HUES64 (cell line): ENCODE data around the gene ACSF3.
"Not testable (repeated sequence)": the region's sequence is repeated elsewhere in the genome, so short reads cannot be mapped to it uniquely, and the experiment has no call there.

ENCODE experiments used
- H3K27ac ChIP-seq: 2 replicates; pipeline ENCODE4 v1.7.0; 2013; ENCODE audit warnings: low read depth, low read length, inconsistent platforms
- H3K27me3 ChIP-seq: 2 replicates; pipeline ENCODE4 v1.6.1; 2013; ENCODE audit warnings: mild to moderate bottlenecking, low read length; ENCODE audit not compliant: insufficient read depth
- H3K36me3 ChIP-seq: 2 replicates; pipeline ENCODE4 v1.6.1; 2013; ENCODE audit warnings: mild to moderate bottlenecking, low read length; ENCODE audit not compliant: insufficient read depth
- H3K4me1 ChIP-seq: 2 replicates; pipeline ENCODE4 v1.6.1; 2013; ENCODE audit warnings: mild to moderate bottlenecking, low read length, moderate library complexity; ENCODE audit not compliant: insufficient read depth
- H3K4me3 ChIP-seq: 2 replicates; pipeline ENCODE4 v1.5.1; 2013; ENCODE audit warnings: mild to moderate bottlenecking, low read length, moderate library complexity
- H3K9ac ChIP-seq: 2 replicates; pipeline ENCODE4 v1.6.1; 2013; ENCODE audit warnings: mild to moderate bottlenecking, low read depth, low read length
- H3K9me3 ChIP-seq: 2 replicates; pipeline ENCODE4 v1.6.1; 2013; ENCODE audit warnings: low read depth, low read length; ENCODE audit not compliant: insufficient read depth
- WGBS: fragments of 150-250, 120-280 bp; methylation state at CpG from one replicate; pipeline ENCODE4 v1.1.7; 2013; ENCODE audit warnings: missing lambda C conversion rate; 5-methylcytosine and 5-hydroxymethylcytosine counted together

Gene ACSF3

DNA sequence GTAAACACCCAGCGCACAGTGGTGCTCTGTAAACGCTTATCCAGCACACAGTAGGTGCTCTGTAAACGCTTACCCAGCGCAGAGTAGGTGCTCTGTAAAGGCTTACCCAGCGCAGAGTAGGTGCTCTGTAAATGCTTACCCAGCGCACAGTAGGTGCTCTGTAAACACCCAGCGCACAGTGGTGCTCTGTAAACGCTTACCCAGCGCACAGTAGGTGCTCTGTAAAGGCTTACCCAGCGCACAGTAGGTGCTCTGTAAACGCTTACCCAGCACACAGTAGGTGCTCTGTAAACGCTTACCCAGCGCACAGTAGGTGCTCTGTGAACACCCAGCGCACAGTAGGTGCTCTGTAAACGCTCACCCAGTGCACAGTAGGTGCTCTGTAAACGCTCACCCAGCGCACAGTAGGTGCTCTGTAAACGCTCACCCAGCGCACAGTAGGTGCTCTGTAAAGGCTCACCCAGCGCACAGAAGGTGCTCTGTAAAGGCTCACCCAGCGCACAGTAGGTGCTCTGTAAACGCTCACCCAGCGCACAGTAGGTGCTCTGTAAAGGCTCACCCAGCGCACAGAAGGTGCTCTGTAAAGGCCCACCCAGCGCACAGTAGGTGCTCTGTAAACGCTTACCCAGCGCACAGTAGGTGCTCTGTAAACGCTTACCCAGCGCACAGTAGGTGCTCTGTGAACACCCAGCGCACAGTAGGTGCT, 92.4 kb downstream of the ACSF3 start:
- not testable (repeated sequence) for H3K9me3 ChIP-seq, H3K9ac ChIP-seq, H3K36me3 ChIP-seq, H3K4me1 ChIP-seq, H3K27ac ChIP-seq, H3K4me3 ChIP-seq, H3K27me3 ChIP-seq
- WGBS: 93% methylated on average over 30 of the region's 30 CpGs

DNA sequence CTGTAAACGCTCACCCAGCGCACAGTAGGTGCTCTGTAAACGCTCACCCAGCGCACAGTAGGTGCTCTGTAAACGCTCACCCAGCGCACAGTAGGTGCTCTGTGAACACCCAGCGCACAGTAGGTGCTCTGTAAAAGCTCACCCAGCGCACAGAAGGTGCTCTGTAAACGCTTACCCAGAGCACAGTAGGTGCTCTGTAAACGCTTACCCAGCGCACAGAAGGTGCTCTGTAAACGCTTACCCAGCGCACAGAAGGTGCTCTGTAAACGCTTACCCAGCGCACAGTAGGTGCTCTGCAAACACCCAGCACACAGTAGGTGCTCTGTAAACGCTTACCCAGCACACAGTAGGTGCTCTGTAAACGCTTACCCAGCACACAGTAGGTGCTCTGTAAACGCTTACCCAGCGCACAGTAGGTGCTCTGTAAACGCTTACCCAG, 93.0 kb downstream of the ACSF3 start:
- 90% methylated on average over 20 of the region's 20 CpGs for WGBS
- not testable (repeated sequence) for H3K4me1 ChIP-seq

DNA sequence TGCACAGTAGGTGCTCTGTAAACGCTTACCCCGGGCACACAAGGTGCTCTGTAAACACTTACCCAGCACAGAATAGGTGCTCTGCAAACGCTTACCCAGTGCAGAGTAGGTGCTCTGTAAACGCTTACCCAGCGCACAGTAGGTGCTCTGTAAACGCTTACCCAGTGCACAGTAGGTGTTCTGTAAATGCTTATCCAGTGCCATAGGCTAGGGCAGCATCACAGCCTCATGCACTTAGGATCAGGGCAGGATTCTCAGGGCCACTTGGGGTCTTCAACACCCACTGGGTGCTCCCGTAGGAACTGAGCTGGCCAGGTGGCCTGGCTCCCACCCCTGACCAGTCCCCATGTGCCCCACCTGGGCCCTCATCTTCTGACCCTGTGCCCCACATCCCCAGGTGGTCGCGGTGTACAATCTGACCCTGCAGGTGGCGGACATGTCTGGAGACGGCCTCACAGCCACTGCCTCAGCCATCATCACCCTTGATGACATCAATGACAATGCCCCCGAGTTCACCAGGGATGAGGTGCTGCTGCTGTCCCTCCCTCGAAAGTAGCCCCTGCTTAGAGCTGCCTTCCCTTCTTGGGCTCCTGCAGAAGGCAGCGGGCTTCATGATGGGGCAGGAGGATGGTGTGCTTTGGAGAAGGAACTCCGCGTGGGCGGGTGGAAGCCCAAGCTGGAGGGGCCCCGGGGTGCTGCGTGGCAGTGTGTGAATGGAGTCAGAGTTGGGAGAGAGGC, 93.5 kb downstream of the ACSF3 start:
- H3K27ac ChIP-seq: no peak overlapping the region
- H3K9ac ChIP-seq: no peak overlapping the region
- no peaks in the 10 kb centered on the region for H3K36me3 ChIP-seq
- H3K27me3 ChIP-seq: peaks cover 14% of the 10 kb centered on the region
- 78% methylated on average over 19 of the region's 19 CpGs for WGBS
- H3K4me1 ChIP-seq: no peaks in the 10 kb centered on the region
- H3K4me3 ChIP-seq: no peak overlapping the region
- H3K9me3 ChIP-seq: no peaks in the 10 kb centered on the region

More for the DNA sequence above, 93.0 kb downstream of the ACSF3 start:
- not testable (repeated sequence) for H3K4me3 ChIP-seq, H3K27ac ChIP-seq, H3K36me3 ChIP-seq, H3K9ac ChIP-seq, H3K9me3 ChIP-seq
- H3K27me3 ChIP-seq: peaks cover 11% of the 10 kb centered on the region

DNA sequence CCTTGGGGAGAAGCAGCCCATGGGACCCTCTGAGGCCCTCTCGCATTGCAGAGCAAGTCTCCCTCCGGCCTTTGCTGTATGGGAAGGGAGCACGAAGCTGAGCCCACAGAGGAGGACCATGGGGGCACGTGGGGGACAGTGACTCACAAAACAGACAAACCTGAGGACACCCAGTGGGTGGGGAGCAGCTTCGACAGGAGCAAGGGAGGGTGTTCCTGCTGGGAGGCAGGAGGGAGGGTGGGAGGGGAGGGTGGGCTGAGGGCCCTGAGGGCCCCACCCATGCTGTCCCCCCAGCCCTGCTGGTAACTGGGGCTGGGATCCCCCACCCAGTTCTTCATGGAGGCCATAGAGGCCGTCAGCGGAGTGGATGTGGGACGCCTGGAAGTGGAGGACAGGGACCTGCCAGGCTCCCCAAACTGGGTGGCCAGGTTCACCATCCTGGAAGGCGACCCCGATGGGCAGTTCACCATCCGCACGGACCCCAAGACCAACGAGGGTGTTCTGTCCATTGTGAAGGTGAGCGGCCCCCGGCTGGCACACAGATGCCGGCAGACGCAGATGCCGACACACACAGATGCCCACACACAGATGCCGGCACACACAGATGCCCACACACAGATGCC, 94.2 kb downstream of the ACSF3 start:
- Histone ChIP-seq H3K27ac (no peak overlapping the region), H3K9me3 (no peaks in the 10 kb centered on the region), H3K4me1 (no peaks in the 10 kb centered on the region), H3K27me3 (peaks cover 16% of the 10 kb centered on the region), H3K4me3 (no peak overlapping the region), H3K36me3 (no peaks in the 10 kb centered on the region), H3K9ac (no peak overlapping the region)
- 71% methylated on average over 19 of the region's 19 CpGs for WGBS

DNA sequence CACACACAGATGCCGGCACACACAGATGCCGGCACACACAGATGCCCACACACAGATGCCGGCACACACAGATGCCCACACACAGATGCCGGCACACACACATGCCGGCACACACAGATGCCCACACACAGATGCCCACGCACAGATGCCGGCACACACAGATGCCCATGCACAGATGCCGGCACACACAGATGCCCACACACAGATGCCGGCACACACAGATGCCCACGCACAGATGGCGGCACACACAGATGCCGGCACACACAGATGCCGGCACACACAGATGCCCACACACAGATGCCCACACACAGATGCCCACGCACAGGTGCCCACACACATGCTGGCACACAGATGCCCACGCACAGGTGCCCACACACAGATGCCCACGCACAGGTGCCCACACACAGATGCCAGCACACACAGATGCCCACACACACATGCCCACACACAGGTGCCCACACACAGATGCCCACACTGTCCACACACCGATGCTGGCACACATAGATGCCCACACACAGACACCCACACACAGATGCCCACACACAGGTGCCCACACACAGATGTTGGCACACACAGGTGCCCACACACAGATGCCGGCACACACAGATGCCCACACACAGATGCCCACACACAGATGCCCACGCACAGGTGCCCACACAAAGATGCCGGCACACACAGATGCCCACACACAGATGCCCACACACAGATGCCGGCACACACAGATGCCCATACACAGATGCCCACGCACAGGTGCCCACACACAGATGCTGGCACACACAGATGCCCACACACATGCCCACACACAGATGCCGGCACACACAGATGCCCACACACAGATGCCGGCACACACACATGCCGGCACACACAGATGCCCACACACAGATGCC, 95.1 kb downstream of the ACSF3 start:
- H3K9ac ChIP-seq, H3K9me3 ChIP-seq, H3K4me3 ChIP-seq, H3K4me1 ChIP-seq, H3K36me3 ChIP-seq, H3K27ac ChIP-seq: not testable (repeated sequence)
- peaks cover 18% of the 10 kb centered on the region for H3K27me3 ChIP-seq
- 93% methylated on average over 25 of the region's 25 CpGs for WGBS

DNA sequence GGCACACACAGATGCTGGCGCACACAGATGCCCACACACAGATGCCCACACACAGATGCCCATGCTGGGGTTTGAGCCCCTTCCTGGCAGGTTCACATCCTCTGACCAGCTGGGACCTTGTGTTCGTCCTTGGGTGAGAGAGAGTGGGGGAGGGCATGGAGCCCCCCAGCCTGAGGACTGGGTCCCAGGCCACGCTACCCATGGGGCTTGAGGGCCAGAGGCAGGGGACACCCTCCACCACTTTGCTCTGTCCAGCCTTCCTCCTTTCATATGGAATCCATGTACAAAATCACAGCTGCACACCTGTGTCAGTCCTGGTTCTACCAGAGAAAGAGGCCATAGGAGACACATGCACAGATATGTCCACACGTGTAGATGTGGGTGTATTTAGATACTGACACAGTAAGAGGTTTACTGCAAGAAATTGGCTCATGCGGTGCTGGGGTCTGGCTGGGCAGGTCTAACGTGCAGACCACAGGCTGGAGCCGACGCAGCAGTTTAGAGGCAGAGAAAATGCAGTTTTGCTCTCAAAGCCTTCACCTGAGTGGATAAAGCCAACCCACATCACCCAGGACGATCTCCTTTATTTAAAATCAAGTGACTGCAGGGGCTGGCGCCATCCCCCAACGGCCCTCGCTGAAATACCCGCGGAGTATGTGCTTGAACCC, 95.8 kb downstream of the ACSF3 start:
- Histone ChIP-seq H3K4me1 (no peaks in the 10 kb centered on the region), H3K9me3 (no peaks in the 10 kb centered on the region), H3K27ac (no peak overlapping the region), H3K9ac (no peak overlapping the region), H3K36me3 (no peaks in the 10 kb centered on the region), H3K27me3 (peaks cover 22% of the 10 kb centered on the region), H3K4me3 (no peak overlapping the region)
- WGBS: 73% methylated on average over 14 of the region's 14 CpGs

DNA sequence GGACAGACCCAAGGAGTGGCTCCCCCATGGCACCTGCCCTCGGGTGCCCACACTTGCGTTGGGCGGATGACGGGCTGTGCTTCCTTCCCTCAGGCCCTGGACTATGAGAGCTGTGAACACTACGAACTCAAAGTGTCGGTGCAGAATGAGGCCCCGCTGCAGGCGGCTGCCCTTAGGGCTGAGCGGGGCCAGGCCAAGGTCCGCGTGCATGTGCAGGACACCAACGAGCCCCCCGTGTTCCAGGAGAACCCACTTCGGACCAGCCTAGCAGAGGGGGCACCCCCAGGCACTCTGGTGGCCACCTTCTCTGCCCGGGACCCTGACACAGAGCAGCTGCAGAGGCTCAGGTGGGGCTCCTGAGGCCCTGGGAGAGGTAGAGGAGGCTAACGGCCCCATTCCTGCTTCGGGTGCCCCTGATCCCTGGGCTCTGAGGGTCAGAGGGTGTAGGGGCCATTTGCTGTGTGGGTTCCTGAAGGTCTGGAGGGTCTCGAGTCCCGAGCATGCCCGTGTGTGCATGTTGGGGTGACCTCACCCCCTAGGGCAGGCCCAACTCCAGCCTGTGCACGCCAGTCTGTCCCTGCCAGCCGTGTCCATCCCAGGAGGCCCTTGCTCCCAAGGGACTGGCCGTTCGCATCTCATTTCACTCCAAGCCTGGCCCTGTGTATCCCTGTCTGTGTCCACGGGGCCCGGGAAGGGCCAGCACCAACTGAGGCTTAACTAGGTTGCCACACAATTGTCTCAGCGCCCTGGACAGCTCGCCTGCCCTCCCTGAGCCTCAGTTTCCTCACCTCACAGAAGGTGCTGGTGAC, 96.7 kb downstream of the ACSF3 start:
- H3K27me3 ChIP-seq: peaks cover 22% of the 10 kb centered on the region
- H3K36me3 ChIP-seq: no peaks in the 10 kb centered on the region
- no peak overlapping the region for H3K27ac ChIP-seq
- WGBS: 86% methylated on average over 28 of the region's 28 CpGs
- H3K9ac ChIP-seq: no peak overlapping the region
- no peaks in the 10 kb centered on the region for H3K4me1 ChIP-seq
- no peaks in the 10 kb centered on the region for H3K9me3 ChIP-seq
- no peak overlapping the region for H3K4me3 ChIP-seq

DNA sequence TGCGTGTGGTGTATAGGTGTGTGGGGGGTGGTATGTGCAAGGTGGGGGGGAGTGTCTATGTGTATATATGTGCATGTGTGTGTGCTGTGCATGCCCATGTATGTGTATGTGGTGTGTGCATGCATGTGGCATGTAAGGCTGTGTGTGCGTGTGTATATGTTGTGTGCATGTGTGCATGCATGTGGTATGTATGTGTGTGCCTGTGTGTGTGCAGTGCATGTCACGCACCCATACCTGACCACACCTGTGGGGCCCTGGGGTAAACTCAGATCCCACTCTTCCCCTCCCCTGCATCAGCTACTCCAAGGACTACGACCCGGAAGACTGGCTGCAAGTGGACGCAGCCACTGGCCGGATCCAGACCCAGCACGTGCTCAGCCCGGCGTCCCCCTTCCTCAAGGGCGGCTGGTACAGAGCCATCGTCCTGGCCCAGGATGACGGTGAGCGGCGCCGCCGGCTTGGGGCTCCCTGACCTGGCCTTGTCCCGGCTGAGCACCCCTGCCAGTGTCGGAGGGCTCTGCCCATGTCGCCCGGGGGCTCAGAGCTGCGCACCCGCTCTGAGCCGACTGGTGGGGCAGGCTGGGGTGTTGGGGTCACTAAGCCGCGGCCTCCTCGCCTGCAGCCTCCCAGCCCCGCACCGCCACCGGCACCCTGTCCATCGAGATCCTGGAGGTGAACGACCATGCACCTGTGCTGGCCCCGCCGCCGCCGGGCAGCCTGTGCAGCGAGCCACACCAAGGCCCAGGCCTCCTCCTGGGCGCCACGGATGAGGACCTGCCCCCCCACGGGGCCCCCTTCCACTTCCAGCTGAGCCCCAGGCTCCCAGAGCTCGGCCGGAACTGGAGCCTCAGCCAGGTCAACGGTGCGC, 97.6 kb downstream of the ACSF3 start:
- Histone ChIP-seq H3K36me3 (no peaks in the 10 kb centered on the region), H3K4me1 (no peaks in the 10 kb centered on the region), H3K27ac (no peak overlapping the region), H3K27me3 (peaks cover 22% of the 10 kb centered on the region), H3K9ac (no peak overlapping the region), H3K4me3 (no peak overlapping the region), H3K9me3 (no peaks in the 10 kb centered on the region)
- WGBS: 79% methylated on average over 42 of the region's 44 CpGs

DNA sequence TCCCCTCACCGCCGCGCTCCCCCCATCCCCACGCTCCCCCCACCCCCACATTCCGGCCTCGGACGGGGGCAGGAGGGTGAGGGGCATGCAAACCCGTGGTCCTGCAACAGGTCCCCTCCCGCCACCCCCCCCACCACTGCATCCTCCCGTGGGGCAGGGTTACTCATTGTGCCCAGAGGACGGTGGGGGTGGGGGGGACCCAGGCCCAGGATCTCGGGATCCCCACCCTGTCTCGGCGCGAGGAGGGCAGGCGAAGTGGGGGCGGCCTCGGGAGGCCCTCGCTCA, 98.2 kb downstream of the ACSF3 start:
- H3K4me1 ChIP-seq: no peaks in the 10 kb centered on the region
- no peaks in the 10 kb centered on the region for H3K36me3 ChIP-seq
- no peaks in the 10 kb centered on the region for H3K9me3 ChIP-seq
- H3K4me3 ChIP-seq: peak overlapping the region; percentile 63
- WGBS: 10% methylated on average over 10 of the region's 19 CpGs
- peak overlapping the region; percentile 58; the same call in 1 of the 2 replicates for H3K9ac ChIP-seq
- H3K27ac ChIP-seq: no peak overlapping the region
- H3K27me3 ChIP-seq: peaks cover 22% of the 10 kb centered on the region
